T-cell (primary cell): ENCODE measurements around the gene ELMO3. TPM values are rescaled to one million over a fixed set of nuclear protein-coding genes. Genes with fewer than 3 reads are reported as not detected.

Experiments used
- ATAC-seq, 4 experiments: fragments of 200-7000 bp in 3 of 4; fragments of 150-1000 bp in 1 of 4; cut with Tn5 transposase; replicated peaks in 1 of 4; 1 replicate in 3 of 4; 2 replicates in 1 of 4; pipeline ENCODE4 v1.10.0; 2021; ENCODE audit warnings: moderate library complexity in 3 of 4, mild to moderate bottlenecking in 2 of 4, moderate number of reproducible peaks in 1 of 4
- CTCF ChIA-PET, 2 donors: fragments of 300-600 bp; sonication (Branson Sonifier 250); formaldehyde crosslinking; loops; one replicate each; lab custom pipeline; 2022; ENCODE audit warnings: antibody characterized with exemption in 2 of 2; lab: Charles Lee
- POLR2A ChIA-PET, 2 donors: fragments of 300-600 bp; sonication (Branson Sonifier 250); formaldehyde crosslinking; loops; one replicate each; lab custom pipeline; 2022; ENCODE audit warnings: antibody characterized with exemption in 2 of 2; lab: Charles Lee
- DNase-seq, 35 experiments: peaks; one replicate each; pipeline versions ENCODE4 v3.0.0 to v3.0.0-alpha.2; 2013 to 2023
- H3K27ac ChIP-seq: one replicate; pipeline ENCODE4 v1.5.1; 2013; ENCODE audit warnings: low read length
- H3K27me3 ChIP-seq, 2 experiments: replicated peaks in 1 of 2; 1 replicate in 1 of 2; 2 replicates in 1 of 2; pipeline versions ENCODE4 v1.6.1 to v1.7.0; 2013; ENCODE audit warnings: low read length in 1 of 2, mixed read lengths in 1 of 2; ENCODE audit not compliant: control insufficient read depth in 2 of 2, insufficient read depth in 2 of 2; ENCODE audit errors: extremely low read depth in 1 of 2
- H3K36me3 ChIP-seq, 2 donors: 1 replicate in 1 of 2; 2 replicates in 1 of 2; pipeline versions ENCODE4 v1.6.1 to v1.7.0; 2013; ENCODE audit warnings: low read length in 1 of 2; ENCODE audit not compliant: control insufficient read depth in 2 of 2, insufficient read depth in 1 of 2; ENCODE audit errors: extremely low read depth in 1 of 2
- H3K4me1 ChIP-seq, 2 experiments: 1 replicate in 1 of 2; 2 replicates in 1 of 2; pipeline versions ENCODE4 v1.6.1 to v1.7.0; 2013; ENCODE audit warnings: low read length in 2 of 2, mixed read lengths in 1 of 2; ENCODE audit not compliant: insufficient read depth in 2 of 2, control insufficient read depth in 1 of 2; ENCODE audit errors: extremely low read depth in 1 of 2
- H3K4me3 ChIP-seq, 2 donors: 1 replicate in 1 of 2; 2 replicates in 1 of 2; pipeline versions ENCODE4 v1.5.1 to v1.7.0; 2013; ENCODE audit warnings: mild to moderate bottlenecking in 2 of 2, low read length in 1 of 2, moderate library complexity in 1 of 2; ENCODE audit not compliant: control insufficient read depth in 1 of 2; ENCODE audit errors: extremely low read depth in 1 of 2
- H3K9me3 ChIP-seq: 2 replicates; pipeline ENCODE4 v1.7.0; 2013
- H3K27ac Mint-ChIP-seq, 2 donors: one replicate each; pipeline ENCODE4 v1.8.0; 2020 to 2021; ENCODE audit warnings: mild to moderate bottlenecking in 2 of 2, mixed read lengths in 2 of 2
- H3K27me3 Mint-ChIP-seq, 2 donors: one replicate each; pipeline ENCODE4 v1.8.0; 2021 to 2022; ENCODE audit warnings: mixed read lengths in 2 of 2
- H3K36me3 Mint-ChIP-seq: one replicate; pipeline ENCODE4 v1.8.0; 2021; ENCODE audit warnings: mixed read lengths
- H3K4me1 Mint-ChIP-seq, 3 donors: one replicate each; pipeline ENCODE4 v1.8.0; 2020 to 2022; ENCODE audit warnings: mixed read lengths in 3 of 3, mild to moderate bottlenecking in 1 of 3
- H3K4me3 Mint-ChIP-seq, 3 donors: one replicate each; pipeline ENCODE4 v1.8.0; 2020 to 2022; ENCODE audit warnings: mild to moderate bottlenecking in 3 of 3, mixed read lengths in 3 of 3, moderate library complexity in 3 of 3
- H3K9me3 Mint-ChIP-seq, 3 donors: one replicate each; pipeline ENCODE4 v1.8.0; 2020 to 2022; ENCODE audit warnings: mixed read lengths in 3 of 3
- WGBS: methylation state at CpG from one replicate; pipeline ENCODE4 v1.1.5; 2013; ENCODE audit warnings: missing lambda C conversion rate; ENCODE audit not compliant: insufficient coverage; 5-methylcytosine and 5-hydroxymethylcytosine counted together
- total RNA-seq, 35 experiments: library from RNA in 6 of 35; stranded (reverse) in 6 of 35; fragments of 120-200 nt in 1 of 35; gene quantifications; one replicate each; pipeline versions ENCODE4 v1.2.1 to v1.2.4 and lab custom pipeline; 2013 to 2026

ELMO3 gene
- total RNA-seq, 5 donors from 2014 or later (not counting 1 experiment from before 2014, with no cell fraction given) = 3.8 to 11.7 (median 8.8) TPM

DNA sequence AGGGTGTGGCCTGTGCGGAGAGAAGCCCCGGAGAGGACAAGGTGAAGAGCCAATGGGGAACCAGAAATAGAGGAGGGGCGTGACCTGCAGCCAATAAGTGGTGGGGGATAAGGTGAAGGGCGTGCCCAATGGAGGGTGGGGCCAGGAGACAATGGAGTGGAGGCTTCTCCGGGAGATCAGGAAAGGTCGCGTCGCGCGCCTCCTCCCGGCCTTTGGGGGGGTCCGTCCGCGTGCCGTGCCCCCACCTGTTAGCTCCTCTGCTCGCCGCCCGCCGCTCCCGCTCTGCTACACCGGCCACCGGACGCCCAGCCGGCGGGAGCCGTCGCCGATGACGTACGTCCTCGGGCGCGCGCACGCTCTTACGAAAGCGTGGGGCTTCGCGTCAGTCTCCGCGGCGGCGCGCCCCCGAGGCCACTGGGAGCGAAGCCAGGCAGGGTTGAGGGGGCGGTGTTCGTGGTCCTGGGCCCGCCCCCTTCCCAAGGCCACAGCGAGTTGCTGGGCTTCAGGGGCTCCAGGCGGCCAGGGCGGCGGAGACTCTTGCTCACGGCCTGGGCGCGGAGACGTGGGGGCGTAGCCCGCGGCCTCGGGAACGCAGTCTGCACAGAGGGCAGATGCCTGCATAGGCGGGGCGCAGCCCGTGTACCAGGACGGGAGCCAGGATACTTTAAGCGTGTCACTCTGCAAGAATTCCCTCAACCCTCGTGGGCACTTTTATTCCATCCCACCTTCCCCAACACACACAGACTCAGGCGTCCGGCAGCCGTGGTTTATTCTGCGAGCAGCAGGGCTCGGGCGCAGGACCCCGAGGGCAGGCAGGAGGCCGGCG lies 15.1 kb upstream of the ELMO3 start, which contains the start of gene MATCAP1:
TSS of gene MATCAP1 (minus strand) at position 337 of the 826 bp plus-strand sequence. CDS start 3,353 bp downstream, outside the sequence.
- DNase-seq (peak; percentile 83 to 97 (median 94)), ATAC-seq (peak; percentile 92 to 95 (median 92))
- under 1% methylated on average over 75 of the region's 77 CpGs for WGBS
- Histone ChIP-seq H3K9me3 (no peaks in the 10 kb centered on the region), H3K4me1 (peaks cover 4 to 26% of the 10 kb centered on the region in 2 experiments), H3K27me3 (peaks cover 0 to 43% of the 10 kb centered on the region in 2 experiments), H3K4me3 (peak within 1 kb of the TSS; percentile 76 to 80), H3K36me3 (no peaks in the 10 kb centered on the region), H3K27ac (peak within 1 kb of the TSS; percentile 84)
- Mint-ChIP-seq H3K36me3 (no peaks in the 10 kb centered on the region), H3K4me1 (peaks cover 13 to 17% (median 16%) of the 10 kb centered on the region in 3 donors), H3K27me3 (peaks cover 2 to 8% of the 10 kb centered on the region in 2 donors), H3K9me3 (no peaks in the 10 kb centered on the region), H3K27ac (no peak within 1 kb of the TSS), H3K4me3 (peak within 1 kb of the TSS in 1 of 3 donors; percentile 82)
- CTCF ChIA-PET = interaction anchor here (1.3 to 1.6 kb wide), 2 partner anchors 166 to 172 kb away, joined by 3 to 10 read pairs; no protein-coding TSS in a partner anchor
- POLR2A ChIA-PET = no interaction called here

GRCh38 chr16:67184453-67184994 lies 14.4 kb upstream of the ELMO3 start:
- POLR2A ChIA-PET = no interaction called here
- ATAC-seq = peak; percentile 1 to 23 (median 10)
- Mint-ChIP-seq H3K36me3 (no peaks in the 10 kb centered on the region), H3K27me3 (peaks cover 0 to 6% of the 10 kb centered on the region in 2 donors), H3K4me3 (peak overlapping the region in 1 of 3 donors; percentile 82), H3K27ac (no peak overlapping the region), H3K4me1 (peaks cover 11 to 15% (median 14%) of the 10 kb centered on the region in 3 donors), H3K9me3 (no peaks in the 10 kb centered on the region)
- H3K36me3 ChIP-seq = no peaks in the 10 kb centered on the region
- CTCF ChIA-PET = interaction anchor here (0.6 to 1.6 kb wide), 4 partner anchors 9 to 167 kb away, joined by 4 to 10 read pairs (median 6); partner anchors contain the start of genes FBXL8 (in 1 of the 2) and TRADD (in 1 of the 2)
- peaks cover 4 to 22% of the 10 kb centered on the region in 2 experiments for H3K4me1 ChIP-seq
- peak in 2 of 35 experiments; percentile 30 to 32 for DNase-seq
- H3K9me3 ChIP-seq = no peaks in the 10 kb centered on the region
- peaks cover 0 to 37% of the 10 kb centered on the region in 2 experiments for H3K27me3 ChIP-seq
- H3K4me3 ChIP-seq = peak overlapping the region; percentile 76 to 80
- H3K27ac ChIP-seq = no peak overlapping the region
- 9% methylated on average over 59 of the region's 59 CpGs for whole genome bisulfite sequencing

GRCh38 chr16:67184995-67185650 lies 13.8 kb upstream of the ELMO3 start:
- Mint-ChIP-seq H3K4me3 (peak overlapping the region in 1 of 3 donors; percentile 82), H3K27me3 (peaks cover 0 to 6% of the 10 kb centered on the region in 2 donors), H3K4me1 (peaks cover 11 to 15% (median 14%) of the 10 kb centered on the region in 3 donors), H3K27ac (peak overlapping the region; percentile 66 to 77), H3K9me3 (no peaks in the 10 kb centered on the region), H3K36me3 (no peaks in the 10 kb centered on the region)
- no peaks in the 10 kb centered on the region for H3K36me3 ChIP-seq
- H3K4me3 ChIP-seq = peak overlapping the region; percentile 1 to 80
- peaks cover 0 to 35% of the 10 kb centered on the region in 2 experiments for H3K27me3 ChIP-seq
- WGBS = 22% methylated on average over 37 of the region's 43 CpGs
- ChIA-PET POLR2A (no interaction called here), CTCF (interaction anchor here (0.6 to 1.6 kb wide), 6 partner anchors 10 to 693 kb away, joined by 3 to 10 read pairs (median 5); partner anchors contain the start of genes FBXL8 (in 1 of the 2) and TRADD (in 1 of the 2))
- DNase-seq (peak; percentile 48 to 88 (median 76)), ATAC-seq (peak in 3 of 4 experiments; percentile 14 to 22 (median 22))
- H3K4me1 ChIP-seq = peaks cover 4 to 22% of the 10 kb centered on the region in 2 experiments
- no peaks in the 10 kb centered on the region for H3K9me3 ChIP-seq
- H3K27ac ChIP-seq = no peak overlapping the region

GRCh38 chr16:67185651-67186134 lies 13.2 kb upstream of the ELMO3 start:
- Mint-ChIP-seq H3K36me3 (no peaks in the 10 kb centered on the region), H3K9me3 (no peaks in the 10 kb centered on the region), H3K27me3 (peaks cover 0 to 6% of the 10 kb centered on the region in 2 donors), H3K4me1 (peaks cover 11 to 15% (median 14%) of the 10 kb centered on the region in 3 donors), H3K4me3 (peak overlapping the region in 1 of 3 donors; percentile 82), H3K27ac (peak overlapping the region in 1 of 2 donors; percentile 77)
- CTCF ChIA-PET = interaction anchor here (0.6 to 1.6 kb wide), 5 partner anchors 10 to 694 kb away, joined by 3 to 10 read pairs (median 4); partner anchors contain the start of genes FBXL8 (in 1 of the 2) and TRADD (in 1 of the 2)
- POLR2A ChIA-PET = no interaction called here
- H3K27me3 ChIP-seq = peaks cover 0 to 34% of the 10 kb centered on the region in 2 experiments
- no peaks in the 10 kb centered on the region for H3K36me3 ChIP-seq
- H3K9me3 ChIP-seq = no peaks in the 10 kb centered on the region
- H3K27ac ChIP-seq = no peak overlapping the region
- DNase-seq (no peak), ATAC-seq (no peak)
- no peak overlapping the region for H3K4me3 ChIP-seq
- 100% methylated on average over 1 of the region's 12 CpGs for WGBS
- H3K4me1 ChIP-seq = peaks cover 4 to 22% of the 10 kb centered on the region in 2 experiments

DNA sequence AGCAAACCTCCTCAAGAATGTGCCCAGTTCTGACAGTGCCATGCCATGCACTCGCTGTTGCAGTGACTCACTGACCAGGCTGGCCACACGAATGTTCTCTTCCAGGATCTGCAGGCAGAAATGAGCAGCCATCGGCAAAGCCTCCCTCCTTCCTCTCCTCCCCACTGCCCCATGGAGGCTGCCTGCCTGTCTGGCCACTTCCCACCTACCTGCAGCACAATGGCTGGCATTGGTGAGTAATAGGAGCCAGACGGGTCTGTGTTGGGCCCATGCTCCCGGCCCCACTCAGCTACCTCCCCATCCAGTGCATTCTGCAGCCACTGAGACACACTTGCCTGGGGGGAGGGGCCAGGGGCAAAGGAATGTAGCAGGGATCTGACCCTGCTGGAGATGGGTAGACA lies 12.4 kb upstream of the ELMO3 start:
- ChIA-PET POLR2A (no interaction called here), CTCF (interaction anchor here in 1 of 2 donors (1.1 kb wide), 1 partner anchor 232 kb away, joined by 3 read pairs; no protein-coding TSS in a partner anchor)
- Mint-ChIP-seq H3K36me3 (no peaks in the 10 kb centered on the region), H3K4me1 (peaks cover 16 to 18% (median 18%) of the 10 kb centered on the region in 3 donors), H3K9me3 (no peaks in the 10 kb centered on the region), H3K4me3 (peak overlapping the region in 1 of 3 donors; percentile 5), H3K27me3 (peaks cover 0 to 6% of the 10 kb centered on the region in 2 donors), H3K27ac (no peak overlapping the region)
- H3K36me3 ChIP-seq = no peaks in the 10 kb centered on the region
- no peaks in the 10 kb centered on the region for H3K9me3 ChIP-seq
- 86% methylated on average over 2 of the region's 5 CpGs for WGBS
- H3K4me3 ChIP-seq = no peak overlapping the region
- peaks cover 0 to 34% of the 10 kb centered on the region in 2 experiments for H3K27me3 ChIP-seq
- H3K4me1 ChIP-seq = peaks cover 6 to 26% of the 10 kb centered on the region in 2 experiments
- ATAC-seq (no peak), DNase-seq (no peak)
- no peak overlapping the region for H3K27ac ChIP-seq
